ENCODE measurements around the gene HNRNPR. TPM values are rescaled to one million over a fixed set of nuclear protein-coding genes. Genes with fewer than 3 reads are reported as not detected.

Gene HNRNPR
- total RNA-seq, 1 donor from 2014 or later, result 64.3 TPM

GRCh38 chr1:23370709-23371584 lies 26.9 kb upstream of the HNRNPR start:
- Histone ChIP-seq H3K36me3 (peaks cover 0 to 6% of the 10 kb centered on the region in 2 donors), H3K4me3 (peak overlapping the region in 1 of 2 donors; percentile 78), H3K27me3 (no peaks in the 10 kb centered on the region), H3K9me3 (no peaks in the 10 kb centered on the region), H3K4me1 (peaks cover 51% of the 10 kb centered on the region), H3K27ac (peak overlapping the region; percentile 98)
- DNase-seq (ENCODE audit: extremely low spot score in 2 of 2), result no peak
- intact Hi-C loops (cut with DNase I), result no loop called here
- TF ChIP-seq POLR2A (IDR thresholded peaks at IDR 0.05), result no peak
- TF ChIP-seq, protein P1, sequence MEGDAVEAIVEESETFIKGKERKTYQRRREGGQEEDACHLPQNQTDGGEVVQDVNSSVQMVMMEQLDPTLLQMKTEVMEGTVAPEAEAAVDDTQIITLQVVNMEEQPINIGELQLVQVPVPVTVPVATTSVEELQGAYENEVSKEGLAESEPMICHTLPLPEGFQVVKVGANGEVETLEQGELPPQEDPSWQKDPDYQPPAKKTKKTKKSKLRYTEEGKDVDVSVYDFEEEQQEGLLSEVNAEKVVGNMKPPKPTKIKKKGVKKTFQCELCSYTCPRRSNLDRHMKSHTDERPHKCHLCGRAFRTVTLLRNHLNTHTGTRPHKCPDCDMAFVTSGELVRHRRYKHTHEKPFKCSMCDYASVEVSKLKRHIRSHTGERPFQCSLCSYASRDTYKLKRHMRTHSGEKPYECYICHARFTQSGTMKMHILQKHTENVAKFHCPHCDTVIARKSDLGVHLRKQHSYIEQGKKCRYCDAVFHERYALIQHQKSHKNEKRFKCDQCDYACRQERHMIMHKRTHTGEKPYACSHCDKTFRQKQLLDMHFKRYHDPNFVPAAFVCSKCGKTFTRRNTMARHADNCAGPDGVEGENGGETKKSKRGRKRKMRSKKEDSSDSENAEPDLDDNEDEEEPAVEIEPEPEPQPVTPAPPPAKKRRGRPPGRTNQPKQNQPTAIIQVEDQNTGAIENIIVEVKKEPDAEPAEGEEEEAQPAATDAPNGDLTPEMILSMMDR (IDR thresholded peaks at IDR 0.05), result no peak
- TF ChIP-seq POLR2AphosphoS5 (IDR thresholded peaks at IDR 0.05; ENCODE audit: insufficient read depth in 1 of 2, low read depth in 1 of 2), result no peak

DNA sequence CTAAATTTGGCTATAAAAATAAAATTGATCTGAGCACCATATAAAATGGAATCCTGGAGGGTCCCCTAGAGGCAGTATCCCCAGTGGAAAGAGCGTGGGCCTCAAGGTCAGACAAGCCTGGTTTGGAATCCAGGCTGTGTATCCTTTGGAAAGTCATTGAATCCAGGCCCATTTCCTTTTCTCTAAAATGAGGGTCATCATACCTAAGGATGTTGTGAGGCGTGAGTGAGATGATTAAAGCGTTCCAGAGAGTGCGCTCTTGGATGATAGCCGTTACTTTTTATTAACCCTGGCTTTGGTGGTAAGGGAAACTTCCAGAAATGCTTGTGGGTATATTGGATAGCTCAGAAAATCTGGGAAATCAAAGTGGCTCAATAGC lies 26.2 kb upstream of the HNRNPR start:
- peaks cover 0 to 12% of the 10 kb centered on the region in 2 donors for H3K36me3 ChIP-seq
- no peaks in the 10 kb centered on the region for H3K27me3 ChIP-seq
- no peak for DNase-seq (ENCODE audit: extremely low spot score in 2 of 2)
- H3K4me1 ChIP-seq, result peaks cover 57% of the 10 kb centered on the region
- H3K4me3 ChIP-seq, result peak overlapping the region; percentile 74 to 78
- TF ChIP-seq POLR2AphosphoS5 (IDR thresholded peaks at IDR 0.05; ENCODE audit: insufficient read depth in 1 of 2, low read depth in 1 of 2), result no peak
- TF ChIP-seq, protein P1 (IDR thresholded peaks at IDR 0.05), result no peak
- no peak for TF ChIP-seq POLR2A (IDR thresholded peaks at IDR 0.05)
- H3K9me3 ChIP-seq, result no peaks in the 10 kb centered on the region
- H3K27ac ChIP-seq, result peak overlapping the region; percentile 98
- intact Hi-C loops (cut with DNase I), result no loop called here

GRCh38 chr1:23369335-23370013 lies 25.4 kb upstream of the HNRNPR start, which contains the start of gene ZNF436:
TSS of gene ZNF436 (minus strand) at chr1:23369836. CDS start at chr1:23368005, 1,831 bp downstream.
- Histone ChIP-seq H3K9me3 (no peaks in the 10 kb centered on the region), H3K27ac (peak within 1 kb of the TSS; percentile 98), H3K4me1 (peaks cover 57% of the 10 kb centered on the region), H3K4me3 (peak within 1 kb of the TSS; percentile 74 to 78), H3K36me3 (peaks cover 0 to 18% of the 10 kb centered on the region in 2 donors), H3K27me3 (no peaks in the 10 kb centered on the region)
- DNase-seq (ENCODE audit: extremely low spot score in 2 of 2), result no peak
- intact Hi-C loops (cut with DNase I), result no loop called here
- TF ChIP-seq POLR2AphosphoS5 (IDR thresholded peaks at IDR 0.05; ENCODE audit: insufficient read depth in 1 of 2, low read depth in 1 of 2), result no peak
- TF ChIP-seq, protein P1 (IDR thresholded peaks at IDR 0.05), result no peak
- no peak for TF ChIP-seq POLR2A (IDR thresholded peaks at IDR 0.05)

GRCh38 chr1:23368562-23369334 lies 24.7 kb upstream of the HNRNPR start:
- Histone ChIP-seq H3K27ac (peak overlapping the region; percentile 98), H3K27me3 (no peaks in the 10 kb centered on the region), H3K4me3 (peak overlapping the region; percentile 74 to 78), H3K36me3 (peaks cover 0 to 25% of the 10 kb centered on the region in 2 donors), H3K9me3 (no peaks in the 10 kb centered on the region), H3K4me1 (peaks cover 57% of the 10 kb centered on the region)
- intact Hi-C loops (cut with DNase I), result no loop called here
- no peak for DNase-seq (ENCODE audit: extremely low spot score in 2 of 2)
- TF ChIP-seq POLR2A (IDR thresholded peaks at IDR 0.05) (peak in 1 of 2 donors; percentile 97), POLR2AphosphoS5 (IDR thresholded peaks at IDR 0.05; ENCODE audit: insufficient read depth in 1 of 2, low read depth in 1 of 2) (peak; percentile 58 to 99)
- TF ChIP-seq, protein P1 (IDR thresholded peaks at IDR 0.05), result peak in 1 of 3 experiments; percentile 22
